Non-pigmented ciliary epithelial cell (primary cell): ENCODE data around the gene PARM1.
A peak's percentile ranks its signal among the peaks of the same experiment; 100 is the strongest.

Experiments used
- DNase-seq: peaks from one replicate; pipeline ENCODE4 v3.0.0-alpha.2; 2010; ENCODE audit warnings: low read depth

The PARM1 gene

GRCh38 chr4:74932832-74933561, at the start of gene PARM1:
Gene PARM1, plus strand, starts transcription at chr4:74933116. Its CDS starts 212 bp downstream, at chr4:74933328.
- DNase-seq: peak; percentile 22

GRCh38 chr4:74884266-74884665, 48.6 kb upstream of the PARM1 start:
- no peak for DNase-seq

GRCh38 chr4:74886484-74886883, 46.4 kb upstream of the PARM1 start:
- DNase-seq: peak; percentile 24

GRCh38 chr4:74890341-74890740, 42.6 kb upstream of the PARM1 start:
- DNase-seq: no peak

- DNase-seq: no peak
Observed at GRCh38 chr4:74891037-74891436, 41.9 kb upstream of the PARM1 start.

- DNase-seq: no peak
Observed at GRCh38 chr4:74893171-74893570, 39.7 kb upstream of the PARM1 start.

GRCh38 chr4:74896595-74896994, 36.3 kb upstream of the PARM1 start:
- no peak for DNase-seq

GRCh38 chr4:74897386-74897785, 35.5 kb upstream of the PARM1 start:
- no peak for DNase-seq

- DNase-seq: no peak
Observed at GRCh38 chr4:74900862-74901261, 32.1 kb upstream of the PARM1 start.

GRCh38 chr4:74904509-74905065, 28.3 kb upstream of the PARM1 start:
- DNase-seq: no peak

GRCh38 chr4:74906771-74907170, 26.1 kb upstream of the PARM1 start:
- DNase-seq: no peak

GRCh38 chr4:74919783-74920182, 13.1 kb upstream of the PARM1 start:
- DNase-seq: no peak

- no peak for DNase-seq
Observed at GRCh38 chr4:74920704-74921103, 12.2 kb upstream of the PARM1 start.

GRCh38 chr4:74921490-74921889, 11.4 kb upstream of the PARM1 start:
- no peak for DNase-seq

- DNase-seq: no peak
Observed at GRCh38 chr4:74926007-74926406, 6.9 kb upstream of the PARM1 start.

GRCh38 chr4:74930162-74930561, 2.8 kb upstream of the PARM1 start:
- DNase-seq: no peak

- no peak for DNase-seq
Observed at GRCh38 chr4:74931376-74931775, 1.5 kb upstream of the PARM1 start.

- no peak for DNase-seq
Observed at GRCh38 chr4:74932010-74932409, 906 bp upstream of the PARM1 start.

GRCh38 chr4:74933562-74934015, 673 bp downstream of the PARM1 start:
- no peak for DNase-seq

GRCh38 chr4:74934016-74934831, 1.3 kb downstream of the PARM1 start:
- DNase-seq: no peak

GRCh38 chr4:74934888-74935287, 2.0 kb downstream of the PARM1 start:
- DNase-seq: no peak

GRCh38 chr4:74941123-74941522, 8.2 kb downstream of the PARM1 start:
- DNase-seq: no peak
